B cell (primary cell): Measurements from ENCODE around the gene PBX1. TPM values are rescaled to one million over a fixed set of nuclear protein-coding genes. Genes with fewer than 3 reads are reported as not detected.

ENCODE experiments used
- ATAC-seq: fragments of 200-7000 bp; cut with Tn5 transposase; one replicate; pipeline ENCODE4 v1.10.0; 2021; ENCODE audit warnings: low read depth, mild to moderate bottlenecking, moderate number of reproducible peaks, moderate library complexity
- CTCF ChIA-PET: fragments of 350-600 bp; sonication (Branson Sonifier 250); formaldehyde crosslinking; loops from one replicate; lab custom pipeline; 2021; ENCODE audit warnings: antibody characterized with exemption, inconsistent platforms; lab: Charles Lee
- POLR2A ChIA-PET: fragments of 350-600 bp; sonication (Branson Sonifier 250); formaldehyde crosslinking; loops from one replicate; lab custom pipeline; 2021; ENCODE audit warnings: antibody characterized with exemption; lab: Charles Lee
- DNase-seq: peaks from one replicate; pipeline ENCODE4 v3.0.0; 2013
- H2AFZ ChIP-seq: 2 replicates; pipeline ENCODE4 v1.6.1; 2012; ENCODE audit warnings: mild to moderate bottlenecking, low read depth, low read length; ENCODE audit not compliant: insufficient read depth, poor library complexity, severe bottlenecking
- H3K27ac ChIP-seq, 2 donors: 1 replicate in 1 of 2; 2 replicates in 1 of 2; pipeline ENCODE4 v1.5.1; 2012 to 2013; ENCODE audit warnings: low read length in 2 of 2, mild to moderate bottlenecking in 2 of 2, moderate library complexity in 1 of 2
- H3K27me3 ChIP-seq, 4 experiments: fragments of 200-600 bp in 1 of 4; sonication (generic) in 1 of 4; replicated peaks in 1 of 4; 1 replicate in 2 of 4; 2 replicates in 2 of 4; pipeline versions ENCODE4 v1.6.1 to v1.7.0; 2013 to 2016; ENCODE audit warnings: low read length in 3 of 4, mild to moderate bottlenecking in 2 of 4, mixed read lengths in 1 of 4, moderate library complexity in 1 of 4; ENCODE audit not compliant: insufficient read depth in 4 of 4, control insufficient read depth in 3 of 4; ENCODE audit errors: control extremely low read depth in 1 of 4
- H3K36me3 ChIP-seq, 2 experiments: replicated peaks in 1 of 2; 1 replicate in 1 of 2; 2 replicates in 1 of 2; pipeline versions ENCODE4 v1.6.1 to v1.7.1; 2013; ENCODE audit warnings: low read length in 1 of 2; ENCODE audit not compliant: insufficient read depth in 2 of 2, control insufficient read depth in 1 of 2; ENCODE audit errors: control extremely low read depth in 1 of 2, extremely low read depth in 1 of 2
- H3K4me1 ChIP-seq, 2 donors: fragments of 200-600 bp in 1 of 2; sonication (generic) in 1 of 2; 1 replicate in 1 of 2; 2 replicates in 1 of 2; pipeline versions ENCODE4 v1.5.1 to v1.6.1; 2013 to 2017; ENCODE audit warnings: low read length in 2 of 2; ENCODE audit not compliant: control insufficient read depth in 2 of 2, insufficient read depth in 2 of 2
- H3K4me2 ChIP-seq: replicated peaks from 2 replicates; pipeline ENCODE3; 2012; ENCODE audit warnings: mild to moderate bottlenecking, low read depth, low read length; ENCODE audit not compliant: poor library complexity, severe bottlenecking
- H3K4me3 ChIP-seq, 5 experiments: fragments of 200-600 bp in 1 of 5; sonication (generic) in 1 of 5; 1 replicate in 3 of 5; 2 replicates in 2 of 5; pipeline versions ENCODE4 v1.5.1 to v1.7.0; 2011 to 2016; ENCODE audit warnings: low read length in 4 of 5, mild to moderate bottlenecking in 4 of 5, low read depth in 2 of 5, control low read depth in 1 of 5, moderate library complexity in 1 of 5; ENCODE audit not compliant: insufficient read depth in 1 of 5; ENCODE audit errors: control extremely low read depth in 1 of 5, extremely low read depth in 1 of 5
- H3K79me2 ChIP-seq: fragments of 200-600 bp; sonication (generic); one replicate; pipeline ENCODE4 v1.6.0; 2016; ENCODE audit warnings: low read length; ENCODE audit not compliant: control insufficient read depth, insufficient read depth
- H3K9ac ChIP-seq: fragments of 200-600 bp; sonication (generic); 2 replicates; pipeline ENCODE4 v1.6.1; 2017; ENCODE audit warnings: mild to moderate bottlenecking, low read length, moderate library complexity
- H3K9me3 ChIP-seq, 3 donors: one replicate each; pipeline versions ENCODE4 v1.6.1 to v1.7.1; 2013; ENCODE audit warnings: low read length in 2 of 3; ENCODE audit not compliant: control insufficient read depth in 2 of 3, insufficient read depth in 1 of 3; ENCODE audit errors: control extremely low read depth in 1 of 3
- H4K20me1 ChIP-seq: 2 replicates; pipeline ENCODE4 v1.6.0; 2012; ENCODE audit warnings: mild to moderate bottlenecking, low read length; ENCODE audit not compliant: insufficient read depth, control insufficient read depth, poor library complexity, severe bottlenecking
- H3K27ac Mint-ChIP-seq: one replicate; pipeline ENCODE4 v1.8.0; 2021; ENCODE audit warnings: mixed read lengths
- H3K27me3 Mint-ChIP-seq: one replicate; pipeline ENCODE4 v1.8.0; 2021; ENCODE audit warnings: mixed read lengths
- H3K4me1 Mint-ChIP-seq: one replicate; pipeline ENCODE4 v1.8.0; 2021; ENCODE audit warnings: mixed read lengths
- H3K4me3 Mint-ChIP-seq: one replicate; pipeline ENCODE4 v1.8.0; 2021; ENCODE audit warnings: mixed read lengths
- H3K9me3 Mint-ChIP-seq: one replicate; pipeline ENCODE4 v1.8.0; 2022; ENCODE audit warnings: mixed read lengths; ENCODE audit not compliant: insufficient read depth
- CTCF ChIP-seq: fragments of 200-600 bp; IDR thresholded peaks from one replicate; pipeline ENCODE4 v1.8.0; 2022; ENCODE audit warnings: antibody characterized with exemption, mild to moderate bottlenecking
- EZH2 ChIP-seq: IDR thresholded peaks from 2 replicates; pipeline ENCODE4 v1.6.1; 2012; ENCODE audit warnings: borderline replicate concordance, low read depth, mild to moderate bottlenecking, moderate library complexity, low read length; ENCODE audit not compliant: insufficient read depth, poor library complexity, severe bottlenecking
- WGBS: methylation state at CpG from one replicate; pipeline ENCODE4 v1.1.5; 2013; ENCODE audit warnings: missing lambda C conversion rate; ENCODE audit not compliant: insufficient coverage; 5-methylcytosine and 5-hydroxymethylcytosine counted together
- intact Hi-C: fragments of 100-400 bp; cut with micrococcal nuclease; formaldehyde crosslinking; loops from one replicate; pipeline ENCODE4 v1.10.0; 2022
- polyA plus RNA-seq: library from polyadenylated mRNA; depleted of rRNA; stranded (reverse); fragments of >200 nt; gene quantifications from 2 replicates; pipeline ENCODE4 v1.2.3, GENCODE V29; 2012
- total RNA-seq, 2 donors: library from RNA; stranded (reverse); fragments of 120-200 nt in 1 of 2; gene quantifications; 1 replicate in 1 of 2; 2 replicates in 1 of 2; pipeline versions ENCODE4 v1.2.3 to v1.2.4, GENCODE V29; 2013 to 2022

PBX1 gene
- total and polyA plus RNA-seq, 2 donors (not counting 1 experiment from before 2014, with no cell fraction given): 0.32 TPM; not detected in 1

GRCh38 chr1:164579381-164579780 is 20.4 kb downstream of the PBX1 start:
- ATAC-seq (no peak), DNase-seq (no peak)
- no peaks in the 10 kb centered on the region for H3K4me1 Mint-ChIP-seq
- no peaks in the 10 kb centered on the region for H3K27me3 Mint-ChIP-seq
- Histone ChIP-seq H2AFZ (no peak overlapping the region), H4K20me1 (no peaks in the 10 kb centered on the region), H3K27me3 (no peaks in the 10 kb centered on the region), H3K4me2 (no peak overlapping the region), H3K4me1 (no peaks in the 10 kb centered on the region), H3K9me3 (peaks cover 0 to 8% (median 1%) of the 10 kb centered on the region in 3 donors), H3K36me3 (no peaks in the 10 kb centered on the region), H3K79me2 (no peaks in the 10 kb centered on the region), H3K9ac (no peak overlapping the region), H3K27ac (no peak overlapping the region), H3K4me3 (no peak overlapping the region)
- no peak for TF ChIP-seq EZH2
- no peak for TF ChIP-seq CTCF
- CTCF ChIA-PET: no interaction called here
- no peak overlapping the region for H3K4me3 Mint-ChIP-seq
- POLR2A ChIA-PET: interaction anchor here (0.6 kb wide), 1 partner anchor 74 kb away, joined by 4 read pairs; no protein-coding TSS in a partner anchor
- no peak overlapping the region for H3K27ac Mint-ChIP-seq
- 86% methylated on average over 4 of the region's 4 CpGs for whole genome bisulfite sequencing
- intact Hi-C loops: no loop called here
- no peaks in the 10 kb centered on the region for H3K9me3 Mint-ChIP-seq

- Histone ChIP-seq H3K36me3 (no peaks in the 10 kb centered on the region), H3K9ac (no peak overlapping the region), H3K27me3 (no peaks in the 10 kb centered on the region), H3K4me1 (no peaks in the 10 kb centered on the region), H3K9me3 (peaks cover 0 to 4% (median 0%) of the 10 kb centered on the region in 3 donors), H3K4me2 (no peak overlapping the region), H2AFZ (no peak overlapping the region), H3K4me3 (no peak overlapping the region), H3K79me2 (no peaks in the 10 kb centered on the region), H4K20me1 (no peaks in the 10 kb centered on the region), H3K27ac (no peak overlapping the region)
- no CpG with 5 or more reads among the region's 1 CpG for WGBS
- H3K4me1 Mint-ChIP-seq: no peaks in the 10 kb centered on the region
- DNase-seq (no peak), ATAC-seq (no peak)
- intact Hi-C loops: no loop called here
- no peaks in the 10 kb centered on the region for H3K9me3 Mint-ChIP-seq
- CTCF ChIA-PET: no interaction called here
- TF ChIP-seq EZH2 (no peak), CTCF (no peak)
- peaks cover 8% of the 10 kb centered on the region for H3K27me3 Mint-ChIP-seq
- no peak overlapping the region for H3K27ac Mint-ChIP-seq
- POLR2A ChIA-PET: no interaction called here
- H3K4me3 Mint-ChIP-seq: no peak overlapping the region
These were observed 22.8 kb downstream of the PBX1 start for GRCh38 chr1:164581762-164582161.
